WTC11 (cell line): ENCODE measurements around the gene ADAM30. TPM values are rescaled to one million over a fixed set of nuclear protein-coding genes. Genes with fewer than 3 reads are reported as not detected.

Experiments used
- ATAC-seq: fragments of 200-7000 bp; cut with Tn5 transposase; 2 replicates; pipeline ENCODE4 v1.10.0; 2021; ENCODE audit warnings: mild to moderate bottlenecking, moderate library complexity
- CTCF ChIA-PET: fragments of 300-600 bp; sonication (Branson Sonifier 250); formaldehyde crosslinking; loops from one replicate; lab custom pipeline; 2021; ENCODE audit warnings: antibody characterized with exemption; lab: Charles Lee
- POLR2A ChIA-PET: fragments of 350-600 bp; sonication (Branson Sonifier 250); formaldehyde crosslinking; loops from one replicate; lab custom pipeline; 2021; ENCODE audit warnings: antibody characterized with exemption; lab: Charles Lee
- DNase-seq: peaks from one replicate; pipeline ENCODE4 v3.0.0; 2021; ENCODE audit warnings: low spot score
- H3K27ac Mint-ChIP-seq: 2 replicates; pipeline ENCODE4 v1.8.0; 2021; ENCODE audit warnings: mixed read lengths
- H3K27me3 Mint-ChIP-seq: 2 replicates; pipeline ENCODE4 v1.8.0; 2021; ENCODE audit warnings: low read depth, mild to moderate bottlenecking, moderate library complexity, mixed read lengths
- H3K36me3 Mint-ChIP-seq: 2 replicates; pipeline ENCODE4 v1.8.0; 2021; ENCODE audit warnings: mixed read lengths
- H3K4me1 Mint-ChIP-seq: 2 replicates; pipeline ENCODE4 v1.8.0; 2022; ENCODE audit warnings: mixed read lengths
- H3K4me3 Mint-ChIP-seq: 2 replicates; pipeline ENCODE4 v1.8.0; 2021; ENCODE audit warnings: mild to moderate bottlenecking, moderate library complexity, mixed read lengths
- H3K9me3 Mint-ChIP-seq: 2 replicates; pipeline ENCODE4 v1.8.0; 2021; ENCODE audit warnings: mixed read lengths
- ATF1 ChIP-seq: sonication (generic); formaldehyde crosslinking; IDR thresholded peaks from 2 replicates; pipeline ENCODE4 v1.8.1; 2023; ENCODE audit warnings: mild to moderate bottlenecking, moderate library complexity, missing genetic modification reagents
- ATF2 ChIP-seq: sonication (generic); formaldehyde crosslinking; IDR thresholded peaks from 2 replicates; pipeline ENCODE4 v1.8.1; 2022; ENCODE audit warnings: low read depth, missing genetic modification reagents, borderline replicate concordance
- EMX1 ChIP-seq: fragments of 250-450 bp; sonication (Bioruptor Pico); IDR thresholded peaks from 2 replicates; pipeline ENCODE4 v1.8.0; 2021; ENCODE audit warnings: mild to moderate bottlenecking
- NR3C1 ChIP-seq: sonication (generic); formaldehyde crosslinking; conservative IDR thresholded peaks from 2 replicates; pipeline ENCODE4 v1.8.1; 2023; ENCODE audit warnings: low read depth, mild to moderate bottlenecking, missing genetic modification reagents
- PRDM15 ChIP-seq: sonication (generic); formaldehyde crosslinking; IDR thresholded peaks from 2 replicates; pipeline ENCODE4 v1.8.0; 2022; ENCODE audit warnings: missing genetic modification reagents
- RORB ChIP-seq: fragments of 250-450 bp; sonication (Bioruptor Pico); IDR thresholded peaks from 2 replicates; pipeline ENCODE4 v1.9.0; 2021; ENCODE audit warnings: mild to moderate bottlenecking
- SMAD4 ChIP-seq: sonication (generic); formaldehyde crosslinking; IDR thresholded peaks from 2 replicates; pipeline ENCODE4 v1.8.0; 2022; ENCODE audit warnings: mild to moderate bottlenecking, missing genetic modification reagents
- SOX15 ChIP-seq: fragments of 250-450 bp; sonication (Bioruptor Pico); IDR thresholded peaks from 2 replicates; pipeline ENCODE4 v1.9.0; 2021; ENCODE audit warnings: mild to moderate bottlenecking
- TEAD1 ChIP-seq: sonication (generic); formaldehyde crosslinking; IDR thresholded peaks from 2 replicates; pipeline ENCODE4 v1.8.0; 2022; ENCODE audit warnings: mild to moderate bottlenecking, missing genetic modification reagents
- ZBTB43 ChIP-seq: sonication (generic); formaldehyde crosslinking; IDR thresholded peaks from 2 replicates; pipeline ENCODE4 v1.8.1; 2023; ENCODE audit warnings: mild to moderate bottlenecking, missing genetic modification reagents
- ZNF138 ChIP-seq: sonication (generic); formaldehyde crosslinking; conservative IDR thresholded peaks from 2 replicates; pipeline ENCODE4 v1.8.1; 2022; ENCODE audit warnings: mild to moderate bottlenecking, moderate library complexity, missing genetic modification reagents
- ZNF416 ChIP-seq: fragments of 250-450 bp; sonication (Bioruptor Pico); IDR thresholded peaks from 2 replicates; pipeline ENCODE4 v1.9.0; 2021; ENCODE audit warnings: mild to moderate bottlenecking, inconsistent platforms
- total RNA-seq: library from RNA; stranded (reverse); gene quantifications from 3 replicates; pipeline ENCODE4 v1.2.3, GENCODE V29; 2021
- TF ChIP-seq, protein P1 (sequence below): sonication (generic); formaldehyde crosslinking; IDR thresholded peaks from 2 replicates; pipeline ENCODE4 v1.8.1; 2023; ENCODE audit warnings: mild to moderate bottlenecking, missing genetic modification reagents
- TF ChIP-seq, protein P2 (sequence below): sonication (generic); formaldehyde crosslinking; IDR thresholded peaks from 2 replicates; pipeline ENCODE4 v1.8.1; 2023; ENCODE audit warnings: mild to moderate bottlenecking, missing genetic modification reagents, moderate library complexity
- TF ChIP-seq, protein P3 (sequence below): sonication (generic); formaldehyde crosslinking; IDR thresholded peaks from 2 replicates; pipeline ENCODE4 v1.8.1; 2023; ENCODE audit warnings: mild to moderate bottlenecking, moderate library complexity, missing genetic modification reagents
- TF ChIP-seq, protein P4 (sequence below): fragments of 250-450 bp; sonication (Bioruptor Pico); IDR thresholded peaks from 2 replicates; pipeline ENCODE4 v1.9.0; 2021; ENCODE audit warnings: mild to moderate bottlenecking, borderline replicate concordance

Gene ADAM30
- total RNA-seq, 1 experiment from 2014 or later: not detected

DNA sequence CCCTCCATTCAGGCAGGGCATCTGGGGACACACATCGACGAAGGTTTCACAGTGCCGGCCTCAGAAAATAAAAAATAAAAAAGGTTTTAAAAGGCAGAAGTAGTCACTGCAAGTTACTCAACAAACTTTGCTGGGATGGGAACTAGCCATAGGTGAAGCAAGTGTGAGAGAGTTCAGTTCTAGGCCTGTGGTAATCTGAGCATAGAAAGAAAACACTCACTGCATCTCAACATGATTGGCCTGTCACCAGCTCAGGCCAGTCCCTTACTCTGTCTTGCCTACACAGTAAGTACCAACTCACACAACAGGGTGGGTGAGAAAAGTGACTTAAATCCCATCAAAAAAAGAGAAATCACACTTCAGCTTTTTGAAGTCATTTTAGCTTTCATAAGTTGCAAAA, 30.2 kb upstream of the ADAM30 start (continued):
- TF ChIP-seq, protein P1, sequence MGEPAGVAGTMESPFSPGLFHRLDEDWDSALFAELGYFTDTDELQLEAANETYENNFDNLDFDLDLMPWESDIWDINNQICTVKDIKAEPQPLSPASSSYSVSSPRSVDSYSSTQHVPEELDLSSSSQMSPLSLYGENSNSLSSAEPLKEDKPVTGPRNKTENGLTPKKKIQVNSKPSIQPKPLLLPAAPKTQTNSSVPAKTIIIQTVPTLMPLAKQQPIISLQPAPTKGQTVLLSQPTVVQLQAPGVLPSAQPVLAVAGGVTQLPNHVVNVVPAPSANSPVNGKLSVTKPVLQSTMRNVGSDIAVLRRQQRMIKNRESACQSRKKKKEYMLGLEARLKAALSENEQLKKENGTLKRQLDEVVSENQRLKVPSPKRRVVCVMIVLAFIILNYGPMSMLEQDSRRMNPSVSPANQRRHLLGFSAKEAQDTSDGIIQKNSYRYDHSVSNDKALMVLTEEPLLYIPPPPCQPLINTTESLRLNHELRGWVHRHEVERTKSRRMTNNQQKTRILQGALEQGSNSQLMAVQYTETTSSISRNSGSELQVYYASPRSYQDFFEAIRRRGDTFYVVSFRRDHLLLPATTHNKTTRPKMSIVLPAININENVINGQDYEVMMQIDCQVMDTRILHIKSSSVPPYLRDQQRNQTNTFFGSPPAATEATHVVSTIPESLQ (CRISPR knock-in tag): no peak
- no peak for TF ChIP-seq ZNF138 (CRISPR knock-in tag)
- TF ChIP-seq SOX15: no peak
- no peak for TF ChIP-seq PRDM15 (CRISPR knock-in tag)
- TF ChIP-seq ATF2 (CRISPR knock-in tag): no peak

GRCh38 chr1:119924948-119925898, 28.9 kb upstream of the ADAM30 start:
- no peaks in the 10 kb centered on the region for H3K9me3 Mint-ChIP-seq
- H3K27ac Mint-ChIP-seq: no peak overlapping the region
- CTCF ChIA-PET: interaction anchor here (0.9 to 1.3 kb wide), 2 partner anchors 22 to 29 kb away, joined by 4 to 6 read pairs; partner anchors contain the start of gene ADAM30
- peaks cover 36% of the 10 kb centered on the region for H3K36me3 Mint-ChIP-seq
- no peaks in the 10 kb centered on the region for H3K4me1 Mint-ChIP-seq
- no peaks in the 10 kb centered on the region for H3K27me3 Mint-ChIP-seq
- H3K4me3 Mint-ChIP-seq: no peak overlapping the region
- POLR2A ChIA-PET: no interaction called here
- DNase-seq: no peak
- ATAC-seq: no peak
- TF ChIP-seq NR3C1 (no peak), RORB (CRISPR knock-in tag) (no peak), EMX1 (CRISPR knock-in tag) (no peak), ZBTB43 (CRISPR knock-in tag) (no peak), ZNF416 (no peak), ATF1 (CRISPR knock-in tag) (no peak), TEAD1 (CRISPR knock-in tag) (no peak), SMAD4 (no peak)
- TF ChIP-seq, protein P2, sequence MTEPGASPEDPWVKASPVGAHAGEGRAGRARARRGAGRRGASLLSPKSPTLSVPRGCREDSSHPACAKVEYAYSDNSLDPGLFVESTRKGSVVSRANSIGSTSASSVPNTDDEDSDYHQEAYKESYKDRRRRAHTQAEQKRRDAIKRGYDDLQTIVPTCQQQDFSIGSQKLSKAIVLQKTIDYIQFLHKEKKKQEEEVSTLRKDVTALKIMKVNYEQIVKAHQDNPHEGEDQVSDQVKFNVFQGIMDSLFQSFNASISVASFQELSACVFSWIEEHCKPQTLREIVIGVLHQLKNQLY (CRISPR knock-in tag): no peak
- TF ChIP-seq, protein P3, sequence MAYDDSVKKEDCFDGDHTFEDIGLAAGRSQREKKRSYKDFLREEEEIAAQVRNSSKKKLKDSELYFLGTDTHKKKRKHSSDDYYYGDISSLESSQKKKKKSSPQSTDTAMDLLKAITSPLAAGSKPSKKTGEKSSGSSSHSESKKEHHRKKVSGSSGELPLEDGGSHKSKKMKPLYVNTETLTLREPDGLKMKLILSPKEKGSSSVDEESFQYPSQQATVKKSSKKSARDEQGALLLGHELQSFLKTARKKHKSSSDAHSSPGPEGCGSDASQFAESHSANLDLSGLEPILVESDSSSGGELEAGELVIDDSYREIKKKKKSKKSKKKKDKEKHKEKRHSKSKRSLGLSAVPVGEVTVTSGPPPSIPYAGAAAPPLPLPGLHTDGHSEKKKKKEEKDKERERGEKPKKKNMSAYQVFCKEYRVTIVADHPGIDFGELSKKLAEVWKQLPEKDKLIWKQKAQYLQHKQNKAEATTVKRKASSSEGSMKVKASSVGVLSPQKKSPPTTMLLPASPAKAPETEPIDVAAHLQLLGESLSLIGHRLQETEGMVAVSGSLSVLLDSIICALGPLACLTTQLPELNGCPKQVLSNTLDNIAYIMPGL (CRISPR knock-in tag): no peak
- TF ChIP-seq, protein P4, sequence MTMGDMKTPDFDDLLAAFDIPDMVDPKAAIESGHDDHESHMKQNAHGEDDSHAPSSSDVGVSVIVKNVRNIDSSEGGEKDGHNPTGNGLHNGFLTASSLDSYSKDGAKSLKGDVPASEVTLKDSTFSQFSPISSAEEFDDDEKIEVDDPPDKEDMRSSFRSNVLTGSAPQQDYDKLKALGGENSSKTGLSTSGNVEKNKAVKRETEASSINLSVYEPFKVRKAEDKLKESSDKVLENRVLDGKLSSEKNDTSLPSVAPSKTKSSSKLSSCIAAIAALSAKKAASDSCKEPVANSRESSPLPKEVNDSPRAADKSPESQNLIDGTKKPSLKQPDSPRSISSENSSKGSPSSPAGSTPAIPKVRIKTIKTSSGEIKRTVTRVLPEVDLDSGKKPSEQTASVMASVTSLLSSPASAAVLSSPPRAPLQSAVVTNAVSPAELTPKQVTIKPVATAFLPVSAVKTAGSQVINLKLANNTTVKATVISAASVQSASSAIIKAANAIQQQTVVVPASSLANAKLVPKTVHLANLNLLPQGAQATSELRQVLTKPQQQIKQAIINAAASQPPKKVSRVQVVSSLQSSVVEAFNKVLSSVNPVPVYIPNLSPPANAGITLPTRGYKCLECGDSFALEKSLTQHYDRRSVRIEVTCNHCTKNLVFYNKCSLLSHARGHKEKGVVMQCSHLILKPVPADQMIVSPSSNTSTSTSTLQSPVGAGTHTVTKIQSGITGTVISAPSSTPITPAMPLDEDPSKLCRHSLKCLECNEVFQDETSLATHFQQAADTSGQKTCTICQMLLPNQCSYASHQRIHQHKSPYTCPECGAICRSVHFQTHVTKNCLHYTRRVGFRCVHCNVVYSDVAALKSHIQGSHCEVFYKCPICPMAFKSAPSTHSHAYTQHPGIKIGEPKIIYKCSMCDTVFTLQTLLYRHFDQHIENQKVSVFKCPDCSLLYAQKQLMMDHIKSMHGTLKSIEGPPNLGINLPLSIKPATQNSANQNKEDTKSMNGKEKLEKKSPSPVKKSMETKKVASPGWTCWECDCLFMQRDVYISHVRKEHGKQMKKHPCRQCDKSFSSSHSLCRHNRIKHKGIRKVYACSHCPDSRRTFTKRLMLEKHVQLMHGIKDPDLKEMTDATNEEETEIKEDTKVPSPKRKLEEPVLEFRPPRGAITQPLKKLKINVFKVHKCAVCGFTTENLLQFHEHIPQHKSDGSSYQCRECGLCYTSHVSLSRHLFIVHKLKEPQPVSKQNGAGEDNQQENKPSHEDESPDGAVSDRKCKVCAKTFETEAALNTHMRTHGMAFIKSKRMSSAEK (CRISPR knock-in tag): no peak
